SU-DHL-6 (cell line): ENCODE measurements around the gene ATAD3C.
"Not testable (repeated sequence)": the region's sequence is repeated elsewhere in the genome, so short reads cannot be mapped to it uniquely, and the experiment has no call there.

Experiments
- CTCF ChIP-seq: fragments of 200-600 bp; sonication (generic); IDR thresholded peaks from one replicate; pipeline ENCODE4 v1.5.1; 2017; ENCODE audit warnings: antibody characterized with exemption, mild to moderate bottlenecking, low read length, moderate library complexity; ENCODE audit not compliant: insufficient read depth, poor library complexity, severe bottlenecking
- EZH2phosphoT487 ChIP-seq: fragments of 200-600 bp; sonication (generic), shearing (Covaris generic); conservative IDR thresholded peaks from 2 replicates; pipeline ENCODE4 v1.6.1; 2018; ENCODE audit warnings: mild to moderate bottlenecking, antibody characterized with exemption, low read length, moderate library complexity, mixed read lengths

GRCh38 chr1:1472053-1472876, 22.8 kb downstream of the ATAD3C start:
- not testable (repeated sequence) for TF ChIP-seq CTCF, EZH2phosphoT487
